GM12892 (cell line): Measurements from ENCODE around the gene UTS2R.
"Not testable (repeated sequence)": the region's sequence is repeated elsewhere in the genome, so short reads cannot be mapped to it uniquely, and the experiment has no call there.

Source experiments
- DNase-seq: peaks from one replicate; pipeline ENCODE4 v3.0.0; 2011; ENCODE audit not compliant: insufficient read length
- FAIRE-seq: peaks from 2 replicates; lab custom pipeline; 2011; peaks lifted over from hg19 to GRCh38; lab: Jason Lieb, UNC
- POLR2A ChIP-seq: IDR thresholded peaks from 2 replicates; pipeline ENCODE4 v1.6.1; 2011; ENCODE audit warnings: low read depth, low read length, control low read depth
- POLR2AphosphoS5 ChIP-seq: IDR thresholded peaks from 2 replicates; pipeline ENCODE4 v1.6.1; 2011; ENCODE audit warnings: low read depth, low read length, control low read depth
- TAF1 ChIP-seq: IDR thresholded peaks from 2 replicates; pipeline ENCODE4 v1.6.1; 2011; ENCODE audit warnings: low read depth, mild to moderate bottlenecking, control low read depth, low read length, borderline replicate concordance

Gene UTS2R

DNA sequence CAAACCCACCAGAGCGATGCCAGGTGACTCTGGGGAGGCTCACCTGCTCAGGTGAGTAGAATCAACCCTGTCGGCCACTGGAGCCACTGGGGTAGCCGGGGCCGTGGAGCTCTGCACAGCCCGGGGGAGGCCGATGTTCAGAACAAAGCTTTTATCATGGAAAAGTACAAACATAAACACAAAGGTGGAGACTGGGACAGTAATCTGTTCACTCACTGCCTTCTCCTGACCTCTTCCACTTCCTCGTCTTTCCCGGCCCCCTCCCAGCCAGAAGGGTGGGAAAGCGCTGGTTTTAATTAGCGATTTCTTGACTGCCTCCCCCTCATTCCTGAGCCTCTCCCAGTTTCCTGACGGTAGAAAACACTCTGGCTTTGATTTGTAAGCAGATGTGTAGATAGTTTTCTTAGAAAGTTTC lies 22.3 kb upstream of the UTS2R start:
- FAIRE-seq (no peak), DNase-seq (no peak)
- TF ChIP-seq POLR2AphosphoS5: no peak
- TF ChIP-seq POLR2A: no peak
- no peak for TF ChIP-seq TAF1

DNA sequence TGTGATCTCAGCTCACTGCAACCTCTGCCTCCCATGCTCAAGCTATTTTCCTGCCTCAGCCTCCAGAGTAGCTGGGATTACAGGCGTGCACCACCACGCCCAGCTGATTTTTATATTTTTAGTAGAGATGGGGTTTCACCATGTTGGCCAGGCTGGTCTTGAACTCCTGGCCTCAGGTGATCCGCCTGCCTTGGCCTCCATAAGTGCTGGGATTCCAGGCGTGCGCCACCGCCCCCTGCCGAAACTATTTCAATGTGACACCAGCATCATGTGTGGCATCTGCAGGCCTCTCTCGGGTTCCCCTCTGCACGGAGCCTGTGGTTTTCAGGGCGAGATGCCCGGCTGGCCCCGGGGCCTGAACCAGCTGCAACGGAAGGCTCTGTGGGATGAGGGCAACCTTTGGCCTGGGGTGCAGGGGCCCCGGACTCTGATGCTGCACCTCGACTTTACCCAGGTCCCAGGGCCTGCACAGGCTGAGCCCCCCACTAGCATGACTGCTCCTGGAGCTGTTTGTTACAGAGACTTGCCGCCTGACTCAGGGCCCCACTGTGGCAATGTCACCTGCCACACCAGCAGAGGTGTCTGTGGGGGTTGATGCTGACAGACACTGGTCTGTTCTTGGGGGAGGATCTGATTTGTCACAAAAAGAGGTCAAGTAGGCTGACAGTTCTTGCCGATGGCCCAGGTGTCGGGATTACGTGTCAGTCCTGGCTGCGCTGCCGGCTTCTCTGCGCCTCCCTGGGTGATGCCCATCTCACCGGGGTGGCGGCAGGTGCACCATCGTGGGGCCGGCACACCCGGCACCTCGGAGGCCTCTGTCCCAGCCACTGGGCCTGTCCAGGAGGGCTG lies 21.2 kb upstream of the UTS2R start:
- TF ChIP-seq TAF1 (no peak), POLR2AphosphoS5 (no peak), POLR2A (no peak)
- FAIRE-seq: no peak
- DNase-seq: no peak

DNA sequence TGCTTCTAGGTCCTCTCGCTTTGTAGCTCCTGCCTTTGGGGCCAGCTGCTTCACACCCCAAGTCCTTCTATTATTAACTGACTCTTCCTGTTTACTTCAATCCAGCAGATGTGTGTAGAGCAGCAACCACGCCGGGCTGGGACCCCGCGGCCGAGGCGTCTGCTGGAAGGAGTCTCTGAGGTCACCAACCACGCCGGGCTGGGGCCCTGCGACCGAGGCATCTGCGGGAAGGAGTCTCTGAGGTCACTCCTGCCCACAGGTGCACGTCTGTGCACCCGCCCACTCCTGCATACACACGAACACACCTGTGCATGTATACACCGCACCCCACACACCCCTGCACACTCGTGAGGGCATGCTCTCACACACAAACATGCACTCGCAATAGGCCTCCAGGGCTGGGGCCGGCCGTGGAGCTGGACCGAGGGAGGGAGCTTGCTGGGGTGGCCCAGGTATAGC lies 20.3 kb upstream of the UTS2R start:
- FAIRE-seq: no peak
- DNase-seq: no peak
- no peak for TF ChIP-seq POLR2A
- TF ChIP-seq TAF1: no peak
- no peak for TF ChIP-seq POLR2AphosphoS5

DNA sequence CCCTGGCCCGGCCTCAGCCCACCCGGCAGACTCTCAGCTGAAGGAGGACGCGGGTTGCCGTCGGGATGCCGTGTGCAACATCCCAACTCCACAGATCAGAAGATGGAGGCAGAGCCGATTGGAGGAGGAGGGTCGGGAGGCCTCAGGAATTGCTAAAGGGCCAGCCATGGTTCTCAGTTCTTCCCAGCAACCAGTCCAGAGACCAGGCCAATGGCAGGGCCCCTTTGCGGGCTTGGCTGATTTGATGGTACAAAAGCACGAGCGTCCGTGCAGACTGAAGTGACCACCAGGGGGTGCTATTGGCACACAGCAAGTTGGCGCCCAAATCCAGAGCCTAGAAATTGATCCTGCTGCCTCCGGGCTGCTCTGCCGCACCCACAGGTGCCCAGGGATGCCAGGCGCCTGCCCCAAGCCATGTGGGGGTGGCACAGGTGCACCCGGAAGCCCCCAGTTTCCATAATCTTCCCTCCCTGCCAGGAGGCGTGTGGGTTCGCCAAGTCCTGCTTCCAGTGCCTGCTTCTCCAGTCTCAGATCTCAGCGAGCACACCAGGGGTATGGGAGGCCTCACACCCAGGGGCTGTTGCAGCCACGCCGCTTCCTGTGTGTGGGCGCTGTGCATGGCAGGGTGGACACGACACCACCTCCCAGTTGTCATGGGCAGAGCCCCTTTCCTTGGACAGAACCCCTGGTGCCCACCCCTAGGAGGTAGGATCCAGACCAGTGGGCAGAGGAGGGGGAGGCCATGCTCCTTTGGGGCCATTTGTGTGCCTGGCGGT lies 19.7 kb upstream of the UTS2R start:
- peak; percentile 83 for DNase-seq
- no peak for TF ChIP-seq TAF1
- no peak for TF ChIP-seq POLR2AphosphoS5
- TF ChIP-seq POLR2A: no peak
- peak; percentile 82 for FAIRE-seq

DNA sequence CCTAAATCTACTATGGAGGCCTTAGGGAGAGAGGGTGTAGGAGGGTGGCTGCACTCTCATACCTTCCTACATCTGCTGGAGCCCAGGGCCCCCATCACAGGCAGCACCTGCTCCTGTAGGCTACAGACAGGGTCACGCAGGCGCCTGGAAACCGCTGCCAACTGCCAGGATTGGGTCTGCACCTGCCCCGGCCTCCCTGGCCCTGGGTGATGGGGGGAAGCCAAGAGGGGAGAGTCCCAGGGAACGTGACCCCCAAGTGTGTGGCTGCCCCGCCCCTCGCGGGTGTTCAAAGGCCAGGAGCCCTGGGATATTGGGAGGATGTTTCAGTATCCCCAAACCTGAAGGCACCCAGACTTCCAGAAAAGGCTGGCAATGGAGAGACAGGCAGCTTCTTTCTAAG lies 18.1 kb upstream of the UTS2R start:
- DNase-seq: no peak
- no peak for TF ChIP-seq TAF1
- TF ChIP-seq POLR2A: no peak
- TF ChIP-seq POLR2AphosphoS5: no peak
- no peak for FAIRE-seq

DNA sequence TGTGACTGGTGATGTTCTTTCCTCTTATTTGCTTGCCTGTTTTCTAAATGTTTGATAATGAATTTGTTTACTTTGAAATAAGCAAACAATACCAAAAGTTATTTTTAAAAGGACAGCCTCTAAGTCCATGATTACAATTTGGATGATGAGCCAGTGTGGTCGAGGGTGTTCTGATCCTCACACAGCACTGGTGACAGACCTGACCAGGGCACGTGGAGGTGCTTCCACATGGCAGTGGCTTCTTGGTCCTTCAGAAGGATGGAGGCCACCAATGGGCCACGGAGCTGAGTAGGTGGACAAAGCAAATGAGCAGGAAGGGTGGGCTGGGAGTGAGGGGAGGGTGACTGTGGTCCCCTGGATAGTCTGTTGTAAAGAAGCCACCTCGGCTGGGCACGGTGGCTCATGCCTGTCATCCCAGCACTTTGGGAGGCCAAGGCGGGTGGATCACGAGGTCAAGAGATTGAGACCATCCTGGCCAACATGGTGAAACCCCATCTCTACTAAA lies 16.7 kb upstream of the UTS2R start:
- FAIRE-seq (no peak), DNase-seq (no peak)
- TF ChIP-seq POLR2AphosphoS5 (no peak), TAF1 (no peak), POLR2A (no peak)

DNA sequence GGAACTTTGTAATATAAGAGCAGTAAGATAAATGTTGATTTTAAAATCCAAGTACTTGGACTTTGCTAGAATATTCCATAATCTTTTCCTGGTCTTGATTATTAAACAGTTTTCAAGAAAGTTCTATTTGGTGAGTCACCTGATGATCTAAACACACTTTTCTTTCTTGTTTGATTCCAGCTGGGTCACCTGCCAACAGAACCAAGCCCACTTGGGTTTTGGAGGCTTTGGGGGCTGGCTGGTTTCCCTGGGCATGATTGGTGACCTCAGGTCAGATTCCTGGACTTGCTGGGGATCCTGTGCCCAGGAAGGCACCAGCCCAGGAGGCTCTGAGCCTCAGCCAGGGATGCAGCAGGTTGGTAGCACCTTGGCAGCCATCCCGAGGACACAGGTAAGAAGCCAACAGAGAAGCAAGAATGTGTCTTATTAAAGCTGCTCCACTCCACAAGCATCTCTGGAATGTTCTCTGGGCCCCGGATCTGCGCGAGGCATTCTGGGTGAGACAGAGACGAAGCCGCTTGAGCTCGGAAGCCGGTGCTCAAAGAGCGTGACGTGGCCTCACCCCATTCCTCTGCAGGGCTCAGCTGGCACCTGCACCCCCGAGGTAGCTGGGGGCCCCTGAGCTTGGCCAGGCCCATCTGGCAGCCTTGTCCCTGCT lies 15.7 kb upstream of the UTS2R start:
- TF ChIP-seq TAF1 (no peak), POLR2A (no peak), POLR2AphosphoS5 (no peak)
- DNase-seq (no peak), FAIRE-seq (no peak)

DNA sequence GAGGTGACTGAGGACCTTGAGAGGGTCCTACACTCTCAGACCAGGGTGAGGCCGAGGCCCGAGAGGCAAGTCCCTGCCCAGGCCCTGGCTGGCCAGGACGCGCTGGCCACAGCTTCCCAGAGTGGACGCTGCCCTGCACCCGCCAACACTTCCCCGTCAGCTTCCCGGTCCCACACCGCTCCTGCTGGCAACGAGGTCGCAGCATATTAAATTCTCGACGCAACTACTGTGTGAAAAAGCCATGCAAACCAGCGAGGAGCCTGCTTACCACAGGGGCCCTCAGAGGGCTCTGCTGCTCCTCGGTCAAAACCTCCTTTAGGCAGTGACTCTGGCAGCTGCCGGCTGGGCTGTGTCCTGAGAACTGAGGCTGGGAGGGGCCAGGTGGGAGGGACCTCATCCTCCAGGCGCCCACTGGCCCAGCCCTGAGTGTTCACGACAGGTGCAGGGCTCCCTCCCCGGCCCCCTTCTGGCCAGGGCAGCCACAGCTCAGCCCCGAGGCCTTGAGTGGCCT lies 14.7 kb upstream of the UTS2R start:
- FAIRE-seq: no peak
- DNase-seq: no peak
- TF ChIP-seq POLR2A: no peak
- no peak for TF ChIP-seq TAF1
- TF ChIP-seq POLR2AphosphoS5: no peak

DNA sequence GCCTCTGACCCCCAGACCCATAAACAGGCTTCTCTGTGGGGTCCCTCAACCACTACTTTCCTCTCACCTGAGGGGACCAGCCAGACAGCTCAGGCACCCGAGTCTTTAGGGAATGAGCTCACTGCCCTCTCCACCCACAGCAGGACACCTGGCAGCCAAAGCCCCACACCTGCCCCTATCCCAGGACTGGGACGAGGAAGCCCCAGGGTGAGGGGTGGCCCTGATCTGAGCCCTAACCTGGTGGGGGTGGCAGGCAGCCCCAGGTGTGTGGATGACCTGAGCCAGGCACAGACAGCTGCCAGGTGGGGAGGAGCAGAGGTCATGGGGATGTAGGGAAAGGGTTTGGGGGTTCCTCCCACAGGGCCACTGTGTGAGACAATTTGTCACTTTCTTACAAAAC lies 14.2 kb upstream of the UTS2R start:
- DNase-seq: no peak
- no peak for TF ChIP-seq POLR2A
- TF ChIP-seq POLR2AphosphoS5: no peak
- TF ChIP-seq TAF1: no peak
- no peak for FAIRE-seq

DNA sequence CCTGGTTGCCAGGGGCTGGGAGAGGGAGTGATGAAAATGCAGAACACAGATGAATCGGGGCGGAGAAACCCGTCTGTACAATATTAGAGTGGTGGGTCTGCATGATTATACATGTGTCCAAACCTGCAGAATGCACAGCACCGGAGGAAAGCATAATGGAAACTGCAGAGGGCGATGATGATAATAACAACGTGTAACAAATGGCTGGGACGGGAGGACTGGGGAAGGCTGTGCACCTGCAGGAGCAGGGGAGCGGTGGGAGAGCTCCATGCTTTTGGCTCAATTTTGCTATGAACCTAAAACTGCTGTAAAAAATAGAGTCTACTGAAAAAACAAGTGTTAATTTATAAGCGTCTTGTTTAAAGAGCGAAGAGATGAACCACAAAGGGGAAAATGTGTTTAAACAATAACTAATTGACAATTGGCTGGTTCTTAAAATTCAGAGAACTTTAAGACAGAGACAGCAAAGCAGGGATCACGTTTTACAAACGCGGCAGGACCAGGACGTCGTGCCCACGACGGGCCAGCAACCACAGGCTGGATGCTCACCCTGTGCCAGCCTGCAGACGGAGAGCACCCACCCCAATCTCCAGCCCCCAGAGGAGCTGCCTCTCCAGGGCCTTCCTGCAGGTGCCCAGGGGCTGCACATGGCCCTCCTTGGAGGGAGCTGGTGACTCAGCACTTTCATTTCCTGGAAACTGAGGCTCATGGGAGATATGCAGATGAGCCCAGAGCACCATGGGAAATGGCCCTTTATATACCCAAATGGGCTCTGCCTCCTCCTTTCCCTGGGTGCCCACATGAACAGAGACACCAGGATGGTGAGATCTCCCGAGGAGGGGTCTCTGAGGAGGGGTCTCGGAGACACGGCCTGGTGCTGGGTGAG lies 12.9 kb upstream of the UTS2R start, which contains the start of gene TEX19:
TEX19 (plus strand) TSS at position 783 of the 886 bp plus-strand sequence. CDS start 2,904 bp downstream, outside the sequence.
- DNase-seq: no peak
- FAIRE-seq: no peak

DNA sequence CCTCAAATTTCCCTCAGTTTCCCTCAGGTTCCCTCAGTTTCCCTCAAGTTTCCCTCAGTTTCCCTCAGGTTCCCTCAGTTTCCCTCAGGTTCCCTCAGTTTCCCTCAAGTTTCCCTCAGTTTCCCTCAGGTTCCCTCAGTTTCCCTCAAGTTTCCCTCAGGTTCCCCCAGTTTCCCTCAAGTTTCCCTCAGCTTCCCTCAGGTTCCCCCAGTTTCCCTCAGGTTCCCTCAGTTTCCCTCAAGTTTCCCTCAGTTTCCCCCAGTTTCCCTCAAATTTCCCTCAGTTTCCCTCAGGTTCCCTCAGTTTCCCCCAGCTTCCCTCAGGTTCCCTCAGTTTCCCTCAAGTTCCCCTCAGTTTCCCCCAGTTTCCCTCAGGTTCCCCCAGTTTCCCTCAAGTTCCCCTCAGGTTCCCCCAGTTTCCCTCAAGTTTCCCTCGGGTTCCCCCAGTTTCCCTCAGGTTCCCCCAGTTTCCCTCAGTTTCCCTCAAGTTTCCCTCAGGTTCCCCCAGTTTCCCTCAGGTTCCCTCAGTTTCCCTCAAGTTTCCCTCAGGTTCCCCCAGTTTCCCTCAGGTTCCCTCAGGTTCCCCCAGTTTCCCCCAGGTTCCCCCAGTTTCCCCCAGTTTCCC lies 12.0 kb upstream of the UTS2R start:
- DNase-seq, FAIRE-seq: not testable (repeated sequence)

More for the DNA sequence above, 12.9 kb upstream of the UTS2R start, which contains the start of gene TEX19:
- TF ChIP-seq POLR2AphosphoS5 (no peak), TAF1 (no peak), POLR2A (no peak)
